Liver (tissue), 9 donors: Measurements from ENCODE around the gene SPTBN2. TPM values are rescaled to one million over a fixed set of nuclear protein-coding genes. Genes with fewer than 3 reads are reported as not detected.

Experiments
- DNase-seq: peaks from one replicate; pipeline ENCODE4 v3.0.0-alpha.2; 2017; ENCODE audit warnings: low spot score
- H3K27ac ChIP-seq, 2 donors: one replicate each; pipeline ENCODE4 v1.7.0; 2013; ENCODE audit warnings: inconsistent platforms in 2 of 2, low read length in 2 of 2, control low read depth in 1 of 2, low read depth in 1 of 2, mild to moderate bottlenecking in 1 of 2
- H3K27me3 ChIP-seq, 4 donors: one replicate each; pipeline versions ENCODE4 v1.6.1 to v1.7.0; 2013; ENCODE audit warnings: low read length in 3 of 4, inconsistent platforms in 1 of 4, mild to moderate bottlenecking in 1 of 4, moderate library complexity in 1 of 4; ENCODE audit not compliant: control insufficient read depth in 4 of 4, insufficient read depth in 4 of 4
- H3K36me3 ChIP-seq, 4 donors: one replicate each; pipeline versions ENCODE4 v1.6.1 to v1.7.0; 2013; ENCODE audit warnings: low read length in 3 of 4, mild to moderate bottlenecking in 3 of 4, low read depth in 1 of 4, moderate library complexity in 1 of 4; ENCODE audit not compliant: control insufficient read depth in 4 of 4, insufficient read depth in 3 of 4
- H3K4me1 ChIP-seq, 4 donors: one replicate each; pipeline versions ENCODE4 v1.6.1 to v1.7.0; 2013; ENCODE audit warnings: low read length in 3 of 4, mild to moderate bottlenecking in 3 of 4, moderate library complexity in 1 of 4; ENCODE audit not compliant: control insufficient read depth in 4 of 4, insufficient read depth in 4 of 4
- H3K4me3 ChIP-seq, 3 donors: one replicate each; pipeline versions ENCODE4 v1.6.1 to v1.7.0; 2013; ENCODE audit warnings: low read length in 3 of 3, control low read depth in 1 of 3, low read depth in 1 of 3, mild to moderate bottlenecking in 1 of 3
- H3K9ac ChIP-seq, 2 donors: one replicate each; pipeline ENCODE4 v1.7.0; 2013; ENCODE audit warnings: low read length in 2 of 2, mild to moderate bottlenecking in 2 of 2, moderate library complexity in 2 of 2, control low read depth in 1 of 2, low read depth in 1 of 2
- H3K9me3 ChIP-seq, 4 donors: one replicate each; pipeline versions ENCODE4 v1.6.1 to v1.7.0; 2013; ENCODE audit warnings: low read length in 3 of 4; ENCODE audit not compliant: control insufficient read depth in 4 of 4
- CTCF ChIP-seq: fragments of 150-350 bp; IDR thresholded peaks from 2 replicates; pipeline ENCODE4 v1.5.1; 2017; ENCODE audit warnings: improper control_type of control experiment, low read depth, low read length; ENCODE audit not compliant: missing input control
- EGR1 ChIP-seq, 2 donors: IDR thresholded peaks; 2 replicates each; pipeline ENCODE4 v1.6.1; 2016 to 2018; ENCODE audit warnings: antibody characterized with exemption in 2 of 2, low read depth in 2 of 2
- FOXA1 ChIP-seq: IDR thresholded peaks from 2 replicates; pipeline ENCODE4 v1.6.1; 2016; ENCODE audit warnings: antibody characterized with exemption
- FOXA2 ChIP-seq: IDR thresholded peaks from 2 replicates; pipeline ENCODE4 v1.6.1; 2016; ENCODE audit warnings: antibody characterized with exemption
- GABPA ChIP-seq, 2 donors: IDR thresholded peaks in 1 of 2; conservative IDR thresholded peaks in 1 of 2; 2 replicates each; pipeline ENCODE4 v1.6.1; 2016; ENCODE audit warnings: antibody characterized with exemption in 2 of 2, mild to moderate bottlenecking in 1 of 2, moderate library complexity in 1 of 2
- HNF4A ChIP-seq, 2 donors: conservative IDR thresholded peaks; 2 replicates each; pipeline ENCODE4 v1.6.1; 2016; ENCODE audit warnings: antibody characterized with exemption in 2 of 2, mild to moderate bottlenecking in 2 of 2
- HNF4G ChIP-seq: IDR thresholded peaks from 2 replicates; pipeline ENCODE4 v1.6.1; 2016; ENCODE audit warnings: antibody characterized with exemption
- JUND ChIP-seq, 2 donors: IDR thresholded peaks; 2 replicates each; pipeline ENCODE4 v1.6.1; 2016; ENCODE audit warnings: antibody characterized with exemption in 2 of 2
- NR2F2 ChIP-seq: IDR thresholded peaks from 2 replicates; pipeline ENCODE4 v1.6.1; 2016; ENCODE audit warnings: antibody characterized with exemption
- RAD21 ChIP-seq, 2 donors: IDR thresholded peaks; 2 replicates each; pipeline ENCODE4 v1.6.1; 2016; ENCODE audit warnings: antibody characterized with exemption in 2 of 2, mild to moderate bottlenecking in 2 of 2
- RXRA ChIP-seq, 2 donors: IDR thresholded peaks; 2 replicates each; pipeline ENCODE4 v1.6.1; 2017 to 2018; ENCODE audit warnings: antibody characterized with exemption in 2 of 2, mild to moderate bottlenecking in 1 of 2
- SP1 ChIP-seq: IDR thresholded peaks from 2 replicates; pipeline ENCODE4 v1.6.1; 2018; ENCODE audit warnings: antibody characterized with exemption, mild to moderate bottlenecking
- YY1 ChIP-seq: IDR thresholded peaks from 2 replicates; pipeline ENCODE4 v1.6.1; 2016; ENCODE audit warnings: antibody characterized with exemption, mild to moderate bottlenecking
- WGBS: extraction: QIAGEN DNeasy Blood & Tissue Kit; methylation state at CpG from one replicate; pipeline ENCODE4 v1.1.7; 2013; 5-methylcytosine and 5-hydroxymethylcytosine counted together
- polyA plus RNA-seq, 2 donors: library from polyadenylated mRNA; stranded (reverse) in 1 of 2; unstranded in 1 of 2; fragments of 200-250 nt in 1 of 2; fragments of >200 nt in 1 of 2; fragmentation: Nextera tagmentation in 1 of 2; extraction: Ambion mirVana in 1 of 2; gene quantifications; one replicate each; pipeline versions ENCODE4 v1.2.1 to v1.2.3, GENCODE V29; 2013 to 2015
- total RNA-seq, 2 donors: library from RNA; depleted of rRNA; stranded (reverse); fragments of >200 nt; gene quantifications; one replicate each; pipeline ENCODE4 v1.2.3, GENCODE V29; 2014
- TF ChIP-seq, protein P1 (sequence below): IDR thresholded peaks from 2 replicates; pipeline ENCODE4 v1.6.1; 2016; ENCODE audit warnings: antibody characterized with exemption
- TF ChIP-seq, protein P2 (sequence below): IDR thresholded peaks from 2 replicates; pipeline ENCODE4 v1.6.1; 2016; ENCODE audit warnings: antibody characterized with exemption
- TF ChIP-seq, protein P3 (sequence below): IDR thresholded peaks from 2 replicates; pipeline ENCODE4 v1.6.1; 2016; ENCODE audit warnings: antibody characterized with exemption, mild to moderate bottlenecking
- donor health status: healthy.
- donor health status: healthy.
- donor health status: healthy.
- donor health status: healthy.
- donor health status: healthy.

SPTBN2 gene
- total and polyA plus RNA-seq, 4 donors, result 9.6 to 103 (median 22.6) TPM

GRCh38 chr11:66694056-66694410, 35.0 kb downstream of the SPTBN2 start:
- no peak overlapping the region for H3K27ac ChIP-seq
- no peaks in the 10 kb centered on the region for H3K9me3 ChIP-seq

GRCh38 chr11:66693356-66694055, 35.5 kb downstream of the SPTBN2 start:
- no peak overlapping the region for H3K9ac ChIP-seq
- H3K9me3 ChIP-seq, result no peaks in the 10 kb centered on the region
- H3K27ac ChIP-seq, result no peak overlapping the region
- H3K4me3 ChIP-seq, result no peak overlapping the region
- no peak for DNase-seq
- H3K27me3 ChIP-seq, result no peaks in the 10 kb centered on the region
- TF ChIP-seq YY1 (no peak), RAD21 (IDR thresholded peaks at IDR 0.05) (no peak), CTCF (no peak), RXRA (IDR thresholded peaks at IDR 0.05) (no peak)
- TF ChIP-seq, protein P1, sequence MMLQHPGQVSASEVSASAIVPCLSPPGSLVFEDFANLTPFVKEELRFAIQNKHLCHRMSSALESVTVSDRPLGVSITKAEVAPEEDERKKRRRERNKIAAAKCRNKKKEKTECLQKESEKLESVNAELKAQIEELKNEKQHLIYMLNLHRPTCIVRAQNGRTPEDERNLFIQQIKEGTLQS, result no peak
- TF ChIP-seq, protein P2, sequence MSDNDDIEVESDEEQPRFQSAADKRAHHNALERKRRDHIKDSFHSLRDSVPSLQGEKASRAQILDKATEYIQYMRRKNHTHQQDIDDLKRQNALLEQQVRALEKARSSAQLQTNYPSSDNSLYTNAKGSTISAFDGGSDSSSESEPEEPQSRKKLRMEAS, result no peak
- peaks cover 19 to 75% (median 43%) of the 10 kb centered on the region in 4 donors for H3K36me3 ChIP-seq
- WGBS, result 94% methylated on average over 15 of the region's 15 CpGs
- no peaks in the 10 kb centered on the region for H3K4me1 ChIP-seq

More at GRCh38 chr11:66694056-66694410, 35.0 kb downstream of the SPTBN2 start:
- DNase-seq, result no peak
- H3K4me3 ChIP-seq, result no peak overlapping the region
- peaks cover 19 to 75% (median 46%) of the 10 kb centered on the region in 4 donors for H3K36me3 ChIP-seq
- H3K4me1 ChIP-seq, result no peaks in the 10 kb centered on the region
- 87% methylated on average over 13 of the region's 13 CpGs for WGBS
- no peak overlapping the region for H3K9ac ChIP-seq
- no peaks in the 10 kb centered on the region for H3K27me3 ChIP-seq
- TF ChIP-seq JUND (IDR thresholded peaks at IDR 0.05), result no peak
- TF ChIP-seq CTCF, result no peak
- TF ChIP-seq RXRA (IDR thresholded peaks at IDR 0.05), result no peak
- no peak for TF ChIP-seq YY1
- no peak for TF ChIP-seq FOXA2
- TF ChIP-seq HNF4A (conservative IDR thresholded peaks at IDR 0.05), result no peak

GRCh38 chr11:66692871-66693331, 36.1 kb downstream of the SPTBN2 start:
- Histone ChIP-seq H3K27ac (no peak overlapping the region), H3K9me3 (no peaks in the 10 kb centered on the region), H3K36me3 (peaks cover 19 to 75% (median 40%) of the 10 kb centered on the region in 4 donors), H3K27me3 (no peaks in the 10 kb centered on the region), H3K4me1 (no peaks in the 10 kb centered on the region), H3K9ac (no peak overlapping the region), H3K4me3 (no peak overlapping the region)
- TF ChIP-seq NR2F2, result no peak
- TF ChIP-seq EGR1 (IDR thresholded peaks at IDR 0.05; ENCODE audit: low read depth in 2 of 2), result no peak
- TF ChIP-seq SP1, result no peak
- no peak for TF ChIP-seq FOXA1
- TF ChIP-seq, protein P3, sequence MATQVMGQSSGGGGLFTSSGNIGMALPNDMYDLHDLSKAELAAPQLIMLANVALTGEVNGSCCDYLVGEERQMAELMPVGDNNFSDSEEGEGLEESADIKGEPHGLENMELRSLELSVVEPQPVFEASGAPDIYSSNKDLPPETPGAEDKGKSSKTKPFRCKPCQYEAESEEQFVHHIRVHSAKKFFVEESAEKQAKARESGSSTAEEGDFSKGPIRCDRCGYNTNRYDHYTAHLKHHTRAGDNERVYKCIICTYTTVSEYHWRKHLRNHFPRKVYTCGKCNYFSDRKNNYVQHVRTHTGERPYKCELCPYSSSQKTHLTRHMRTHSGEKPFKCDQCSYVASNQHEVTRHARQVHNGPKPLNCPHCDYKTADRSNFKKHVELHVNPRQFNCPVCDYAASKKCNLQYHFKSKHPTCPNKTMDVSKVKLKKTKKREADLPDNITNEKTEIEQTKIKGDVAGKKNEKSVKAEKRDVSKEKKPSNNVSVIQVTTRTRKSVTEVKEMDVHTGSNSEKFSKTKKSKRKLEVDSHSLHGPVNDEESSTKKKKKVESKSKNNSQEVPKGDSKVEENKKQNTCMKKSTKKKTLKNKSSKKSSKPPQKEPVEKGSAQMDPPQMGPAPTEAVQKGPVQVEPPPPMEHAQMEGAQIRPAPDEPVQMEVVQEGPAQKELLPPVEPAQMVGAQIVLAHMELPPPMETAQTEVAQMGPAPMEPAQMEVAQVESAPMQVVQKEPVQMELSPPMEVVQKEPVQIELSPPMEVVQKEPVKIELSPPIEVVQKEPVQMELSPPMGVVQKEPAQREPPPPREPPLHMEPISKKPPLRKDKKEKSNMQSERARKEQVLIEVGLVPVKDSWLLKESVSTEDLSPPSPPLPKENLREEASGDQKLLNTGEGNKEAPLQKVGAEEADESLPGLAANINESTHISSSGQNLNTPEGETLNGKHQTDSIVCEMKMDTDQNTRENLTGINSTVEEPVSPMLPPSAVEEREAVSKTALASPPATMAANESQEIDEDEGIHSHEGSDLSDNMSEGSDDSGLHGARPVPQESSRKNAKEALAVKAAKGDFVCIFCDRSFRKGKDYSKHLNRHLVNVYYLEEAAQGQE, result no peak
- no peak for TF ChIP-seq YY1
- no peak for TF ChIP-seq HNF4A (conservative IDR thresholded peaks at IDR 0.05)
- TF ChIP-seq RXRA (IDR thresholded peaks at IDR 0.05), result no peak
- TF ChIP-seq HNF4G, result no peak
- TF ChIP-seq GABPA (IDR thresholded peaks at IDR 0.05 in 1 of 2, conservative IDR thresholded peaks at IDR 0.05 in 1 of 2), result no peak
- TF ChIP-seq RAD21 (IDR thresholded peaks at IDR 0.05), result no peak
- no peak for DNase-seq
- WGBS, result 89% methylated on average over 20 of the region's 20 CpGs
